Adrenal gland (tissue), 12 donors: ENCODE results near the gene CCDC175. TPM values are rescaled to one million over a fixed set of nuclear protein-coding genes. Genes with fewer than 3 reads are reported as not detected.
A peak's percentile ranks its signal among the peaks of the same experiment; 100 is the strongest.

Experiments used
- DNase-seq, 7 donors: peaks; one replicate each; pipeline ENCODE4 v3.0.0-alpha.2; 2019 to 2020
- H3K27ac ChIP-seq, 5 donors: fragments of 200-600 bp; sonication (generic) in 4 of 5; 1 replicate in 3 of 5; 2 replicates in 2 of 5; pipeline versions ENCODE4 v1.5.1 to v1.8.0; 2016 to 2020; ENCODE audit warnings: mild to moderate bottlenecking in 1 of 5
- H3K27me3 ChIP-seq: fragments of 200-600 bp; 2 replicates; pipeline ENCODE4 v1.8.0; 2021
- H3K36me3 ChIP-seq, 2 donors: fragments of 200-600 bp; replicated peaks in 1 of 2; 1 replicate in 1 of 2; 2 replicates in 1 of 2; pipeline versions ENCODE4 v1.5.1 to v1.8.0; 2018 to 2022
- H3K4me1 ChIP-seq, 2 donors: fragments of 200-600 bp; replicated peaks in 1 of 2; 1 replicate in 1 of 2; 2 replicates in 1 of 2; pipeline versions ENCODE4 v1.5.1 to v1.8.0; 2018 to 2021
- H3K4me3 ChIP-seq, 4 donors: fragments of 200-600 bp; sonication (generic) in 3 of 4; one replicate each; pipeline ENCODE4 v1.5.1; 2016 to 2018
- H3K9me3 ChIP-seq, 3 donors: fragments of 200-600 bp; sonication (generic) in 1 of 3; replicated peaks in 1 of 3; 1 replicate in 2 of 3; 2 replicates in 1 of 3; pipeline versions ENCODE4 v1.5.1 to v1.8.0; 2016 to 2021
- POLR2A ChIP-seq, 2 donors: fragments of 450-650 bp; IDR thresholded peaks; one replicate each; pipeline ENCODE4 v1.6.1; 2017; ENCODE audit warnings: antibody characterized with exemption in 2 of 2, mild to moderate bottlenecking in 2 of 2, moderate library complexity in 1 of 2
- WGBS, 4 donors: extraction: QIAGEN DNeasy Blood & Tissue Kit in 2 of 4; methylation state at CpG; one replicate each; pipeline versions ENCODE4 v1.1.5 to v1.1.7; 2013 to 2017; 5-methylcytosine and 5-hydroxymethylcytosine counted together
- intact Hi-C, 2 donors: fragments of 100-400 bp; cut with DNase I; formaldehyde crosslinking; loops; one replicate each; pipeline versions ENCODE4 v1.14.1 to v1.15.0; 2022 to 2023
- polyA plus RNA-seq, 3 donors: library from polyadenylated mRNA; stranded (reverse); fragments of 200-250 nt in 2 of 3; fragments of 350-450 nt in 1 of 3; fragmentation: Illumina TruSeq in 1 of 3; extraction: RNeasy Lipid Tissue Mini Kit (QIAGEN cat#74804) in 1 of 3; gene quantifications; one replicate each; pipeline ENCODE4 v1.2.3, GENCODE V29; 2013 to 2014
- total RNA-seq, 9 donors: library from RNA; depleted of rRNA in 4 of 9; stranded (reverse); fragments of >200 nt in 4 of 9; fragments of 120-200 nt in 1 of 9; fragmentation: NEBNext Ultra II Directional in 1 of 9; extraction: Animal tissue kit (Norgen Biotek cat#: 25700) in 1 of 9; gene quantifications; one replicate each; pipeline versions ENCODE4 v1.1.0 to v1.2.4, GENCODE V29; 2013 to 2023
- TF ChIP-seq, protein P1 (sequence below), 6 experiments: fragments of 450-650 bp in 4 of 6; fragments of 200-600 bp in 2 of 6; sonication (generic) in 1 of 6; IDR thresholded peaks; 1 replicate in 5 of 6; 2 replicates in 1 of 6; pipeline versions ENCODE4 v1.5.1 to v1.8.0; 2016 to 2021; ENCODE audit warnings: antibody characterized with exemption in 6 of 6, mild to moderate bottlenecking in 2 of 6, moderate library complexity in 1 of 6
- donor health status: healthy with polysubstance abuse.
- donor health status: Bipolar disorder and iron deficiency.
- donor health status: DM: yes; HTN: yes; CAD: no.
- donor health status: DM: no; HTN: no; CAD: no.
- donor health status: DM: no; HTN: no; CAD: no.
- donor health status: DM: yes; HTN: yes; CAD: no.

Gene CCDC175
- total and polyA plus RNA-seq, 12 donors = 0.49 to 0.77 TPM; not detected in 10

DNA sequence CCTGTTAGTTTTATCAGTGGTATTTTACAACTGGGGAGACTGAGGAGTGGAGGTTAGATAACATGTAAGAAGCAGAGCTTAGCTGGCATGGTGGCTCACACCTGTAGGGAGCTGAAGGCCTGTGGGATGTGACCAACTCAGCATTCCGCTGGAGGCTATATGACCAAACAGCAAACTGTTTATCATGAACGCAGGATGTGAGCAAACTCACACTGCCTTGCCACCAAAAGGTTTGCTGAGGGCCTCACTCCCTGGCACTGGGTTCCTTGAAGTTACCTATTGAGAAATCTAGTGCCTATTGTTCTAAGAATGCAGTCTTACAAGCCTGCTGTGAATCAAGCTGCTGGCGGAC, 68.9 kb downstream of the CCDC175 start:
- H3K9me3 ChIP-seq = no peaks in the 10 kb centered on the region
- H3K27me3 ChIP-seq = no peaks in the 10 kb centered on the region
- DNase-seq = no peak
- no peaks in the 10 kb centered on the region for H3K4me1 ChIP-seq
- H3K36me3 ChIP-seq = peaks cover 0 to 4% of the 10 kb centered on the region in 2 donors
- WGBS, 4 donors = 92 to 96% (median 94%) methylated on average over 3 of the region's 3 CpGs
- intact Hi-C loops = no loop called here
- H3K4me3 ChIP-seq = no peak overlapping the region
- TF ChIP-seq, protein P1, sequence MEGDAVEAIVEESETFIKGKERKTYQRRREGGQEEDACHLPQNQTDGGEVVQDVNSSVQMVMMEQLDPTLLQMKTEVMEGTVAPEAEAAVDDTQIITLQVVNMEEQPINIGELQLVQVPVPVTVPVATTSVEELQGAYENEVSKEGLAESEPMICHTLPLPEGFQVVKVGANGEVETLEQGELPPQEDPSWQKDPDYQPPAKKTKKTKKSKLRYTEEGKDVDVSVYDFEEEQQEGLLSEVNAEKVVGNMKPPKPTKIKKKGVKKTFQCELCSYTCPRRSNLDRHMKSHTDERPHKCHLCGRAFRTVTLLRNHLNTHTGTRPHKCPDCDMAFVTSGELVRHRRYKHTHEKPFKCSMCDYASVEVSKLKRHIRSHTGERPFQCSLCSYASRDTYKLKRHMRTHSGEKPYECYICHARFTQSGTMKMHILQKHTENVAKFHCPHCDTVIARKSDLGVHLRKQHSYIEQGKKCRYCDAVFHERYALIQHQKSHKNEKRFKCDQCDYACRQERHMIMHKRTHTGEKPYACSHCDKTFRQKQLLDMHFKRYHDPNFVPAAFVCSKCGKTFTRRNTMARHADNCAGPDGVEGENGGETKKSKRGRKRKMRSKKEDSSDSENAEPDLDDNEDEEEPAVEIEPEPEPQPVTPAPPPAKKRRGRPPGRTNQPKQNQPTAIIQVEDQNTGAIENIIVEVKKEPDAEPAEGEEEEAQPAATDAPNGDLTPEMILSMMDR (IDR thresholded peaks at IDR 0.05) = no peak
- no peak for TF ChIP-seq POLR2A (IDR thresholded peaks at IDR 0.05)
- no peak overlapping the region for H3K27ac ChIP-seq

DNA sequence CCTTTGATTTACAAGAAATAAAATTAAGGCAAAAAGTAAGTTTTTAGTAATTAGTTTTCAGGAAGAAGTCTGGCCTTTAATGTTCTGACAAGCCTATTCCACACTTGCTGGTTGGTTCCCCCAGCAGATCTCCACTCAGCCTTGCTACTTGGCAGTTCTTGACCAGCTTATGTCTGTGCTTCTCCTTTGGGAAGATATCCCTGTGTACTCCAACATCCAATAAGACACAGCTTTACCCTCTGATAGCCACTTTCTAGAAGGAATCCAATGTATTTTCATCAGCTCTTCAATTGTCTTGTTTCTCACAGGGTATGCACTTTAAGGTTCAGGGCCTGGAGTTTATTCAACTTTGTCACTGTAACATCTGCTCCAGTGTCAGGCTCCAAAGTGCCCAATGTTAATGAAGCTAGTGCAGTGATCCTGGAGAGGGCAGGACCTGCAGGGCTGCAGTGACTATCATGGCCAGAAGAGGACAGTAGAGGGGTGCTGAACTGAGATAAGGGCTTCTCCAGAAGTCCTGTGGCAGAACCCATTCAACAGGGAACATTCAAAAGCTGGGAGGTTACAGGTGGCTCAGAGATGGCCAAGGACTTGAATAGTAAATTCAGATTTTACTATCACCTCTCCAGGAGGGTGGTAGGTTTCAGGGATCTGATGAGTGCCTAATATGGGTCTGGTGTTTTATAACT, 69.4 kb downstream of the CCDC175 start:
- no peak overlapping the region for H3K4me3 ChIP-seq
- no peak for TF ChIP-seq POLR2A (IDR thresholded peaks at IDR 0.05)
- TF ChIP-seq, protein P1 (IDR thresholded peaks at IDR 0.05) = peak; percentile 55 to 85 (median 73)
- no peaks in the 10 kb centered on the region for H3K27me3 ChIP-seq
- H3K27ac ChIP-seq = no peak overlapping the region
- H3K9me3 ChIP-seq = no peaks in the 10 kb centered on the region
- DNase-seq = peak; percentile 43 to 80 (median 54)
- peaks cover 0 to 4% of the 10 kb centered on the region in 2 donors for H3K36me3 ChIP-seq
- no peaks in the 10 kb centered on the region for H3K4me1 ChIP-seq
- intact Hi-C loops = no loop called here

DNA sequence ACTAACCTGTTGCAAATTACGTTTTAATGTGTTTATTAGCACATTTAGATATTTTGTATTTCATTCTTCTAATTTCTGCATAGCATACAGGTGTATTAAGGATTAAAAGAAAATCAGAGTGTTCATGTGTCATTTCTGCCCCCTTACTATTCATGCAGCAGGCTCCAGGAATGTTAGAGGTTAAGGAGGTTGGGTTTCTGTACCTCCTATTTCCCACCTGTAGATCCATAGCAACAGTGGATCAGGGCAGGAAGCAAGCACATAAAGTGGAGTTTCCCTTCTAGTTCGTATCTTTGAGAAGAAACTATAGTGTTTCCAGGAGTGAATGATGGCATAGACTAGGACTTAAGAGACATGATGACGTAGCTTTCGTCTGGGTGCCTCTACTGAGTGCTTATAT, 73.4 kb downstream of the CCDC175 start:
- H3K4me3 ChIP-seq = no peak overlapping the region
- H3K4me1 ChIP-seq = peaks cover 3 to 6% of the 10 kb centered on the region in 2 donors
- peaks cover 0 to 4% of the 10 kb centered on the region in 2 donors for H3K36me3 ChIP-seq
- no peak overlapping the region for H3K27ac ChIP-seq
- intact Hi-C loops = no loop called here
- 73 to 93% (median 85%) methylated on average over 4 of the region's 4 CpGs for WGBS, 4 donors
- DNase-seq = no peak
- TF ChIP-seq POLR2A (IDR thresholded peaks at IDR 0.05) = no peak
- TF ChIP-seq, protein P1 (IDR thresholded peaks at IDR 0.05) = no peak
- H3K9me3 ChIP-seq = no peaks in the 10 kb centered on the region
- H3K27me3 ChIP-seq = no peaks in the 10 kb centered on the region

DNA sequence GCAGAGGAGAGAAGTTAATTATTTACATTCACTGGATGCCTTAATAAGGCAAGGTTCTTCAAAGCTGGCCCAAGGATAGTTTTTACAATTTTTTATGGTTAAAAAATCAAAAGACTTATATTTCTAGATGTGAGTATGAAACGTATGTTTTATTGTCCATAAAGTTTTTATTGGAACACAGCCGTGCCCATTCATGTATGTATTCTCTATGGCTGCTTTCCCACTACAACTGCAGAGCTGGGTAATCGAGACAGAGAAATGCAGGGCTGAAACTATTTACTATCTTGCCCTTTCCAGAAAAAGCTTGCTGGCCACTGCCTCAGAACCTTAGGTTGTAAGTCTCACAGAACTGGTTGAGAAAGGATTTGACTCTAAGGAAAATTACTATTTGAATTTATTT, 75.9 kb downstream of the CCDC175 start:
- TF ChIP-seq, protein P1 (IDR thresholded peaks at IDR 0.05) = no peak
- no peak for TF ChIP-seq POLR2A (IDR thresholded peaks at IDR 0.05)
- Histone ChIP-seq H3K36me3 (peaks cover 0 to 10% of the 10 kb centered on the region in 2 donors), H3K4me3 (no peak overlapping the region), H3K27me3 (no peaks in the 10 kb centered on the region), H3K4me1 (peaks cover 3 to 6% of the 10 kb centered on the region in 2 donors), H3K27ac (no peak overlapping the region), H3K9me3 (no peaks in the 10 kb centered on the region)
- DNase-seq = no peak
- WGBS, 4 donors = 88 to 92% (median 91%) methylated on average over 3 of the region's 3 CpGs
- intact Hi-C loops = no loop called here
